Activated T-helper 1 cell treated with anti-CD3 and anti-CD28 coated beads, Interleukin-2, amount 50 U/mL, for 16 hours (primary cell): ENCODE results near the gene MTCP1.

ENCODE experiments used
- DNase-seq, 2 donors: peaks; one replicate each; pipeline ENCODE4 v3.0.0-alpha.2; 2020; ENCODE audit warnings: low read depth in 1 of 2, low spot score in 1 of 2

The MTCP1 gene, protein sequence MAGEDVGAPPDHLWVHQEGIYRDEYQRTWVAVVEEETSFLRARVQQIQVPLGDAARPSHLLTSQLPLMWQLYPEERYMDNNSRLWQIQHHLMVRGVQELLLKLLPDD

DNA sequence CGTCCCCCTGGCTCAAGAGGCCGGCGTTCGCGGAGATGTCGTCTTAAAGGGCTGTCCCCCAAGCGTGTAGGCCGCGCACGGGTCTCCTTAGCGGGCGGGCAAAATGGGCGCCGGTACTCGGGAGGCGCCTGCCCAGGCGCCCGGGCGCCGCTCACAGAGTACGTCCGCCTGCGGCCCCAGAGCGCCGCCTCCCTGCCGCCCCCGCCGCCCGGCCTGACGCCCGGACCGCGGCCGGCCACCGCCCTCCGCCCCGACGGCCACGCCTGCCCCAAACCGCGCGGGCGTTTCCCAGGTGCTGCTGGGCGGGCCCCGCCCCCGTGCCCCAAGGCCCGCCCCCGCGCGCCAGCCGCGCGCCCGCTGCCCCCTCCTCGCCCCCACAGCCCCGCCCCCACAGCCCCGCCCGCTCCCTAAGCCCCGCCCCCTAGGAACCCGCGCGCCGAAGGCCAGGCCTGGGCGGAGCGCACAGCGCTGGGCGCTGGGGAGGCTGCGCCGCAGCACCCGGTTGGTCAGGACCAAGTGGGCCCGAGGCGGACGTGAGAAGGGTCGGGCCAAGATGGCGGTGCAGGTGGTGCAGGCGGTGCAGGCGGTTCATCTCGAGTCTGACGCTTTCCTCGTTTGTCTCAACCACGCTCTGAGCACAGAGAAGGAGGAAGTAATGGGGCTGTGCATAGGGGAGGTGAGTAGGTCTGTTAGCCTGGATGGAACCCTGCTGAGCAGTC, at the start of gene MTCP1, which contains the start of the genes BRCC3 and CMC4:
TSS of gene MTCP1 (minus strand) at position 162 of the 719 bp plus-strand sequence. CDS start 5,126 bp downstream, outside the sequence.
TSS of gene BRCC3 (plus strand) at position 534 of the 719 bp plus-strand sequence. CDS start at position 554, 20 bp downstream.
TSS of gene CMC4 (minus strand) at position 162 of the 719 bp plus-strand sequence. CDS start 7,113 bp downstream, outside the sequence.
- peak; percentile 43 to 68 for DNase-seq

DNA sequence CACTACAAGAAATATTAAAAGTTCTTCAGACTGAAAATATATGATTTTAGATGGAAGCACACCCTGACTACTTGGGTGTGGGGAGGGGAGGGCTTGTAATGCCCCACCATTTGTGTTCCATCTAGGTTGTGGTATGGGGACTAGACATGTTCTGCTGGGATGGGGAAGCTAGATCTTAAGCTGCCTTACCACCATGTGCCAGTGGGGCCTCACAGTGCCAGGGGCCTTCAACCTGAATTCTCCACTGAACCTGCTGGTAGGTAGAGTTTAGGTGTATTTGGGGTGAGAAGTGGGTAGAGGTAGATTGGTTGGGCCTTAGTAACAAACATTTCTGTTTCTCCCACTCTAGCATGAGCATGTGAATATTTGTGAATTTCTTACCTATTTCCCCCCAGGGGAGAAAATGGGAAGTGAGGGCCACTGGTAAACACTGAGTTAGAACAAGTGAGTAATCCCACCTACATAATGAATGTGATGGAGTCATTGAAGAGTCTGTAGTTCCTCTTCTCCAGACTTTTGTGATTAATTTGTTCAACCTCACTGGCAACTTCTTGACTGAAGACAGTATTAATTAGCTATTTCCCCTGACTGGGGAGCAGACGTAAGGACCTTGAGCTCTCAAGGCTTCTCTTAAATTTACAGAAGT, 44.4 kb upstream of the MTCP1 start:
- DNase-seq = no peak

DNA sequence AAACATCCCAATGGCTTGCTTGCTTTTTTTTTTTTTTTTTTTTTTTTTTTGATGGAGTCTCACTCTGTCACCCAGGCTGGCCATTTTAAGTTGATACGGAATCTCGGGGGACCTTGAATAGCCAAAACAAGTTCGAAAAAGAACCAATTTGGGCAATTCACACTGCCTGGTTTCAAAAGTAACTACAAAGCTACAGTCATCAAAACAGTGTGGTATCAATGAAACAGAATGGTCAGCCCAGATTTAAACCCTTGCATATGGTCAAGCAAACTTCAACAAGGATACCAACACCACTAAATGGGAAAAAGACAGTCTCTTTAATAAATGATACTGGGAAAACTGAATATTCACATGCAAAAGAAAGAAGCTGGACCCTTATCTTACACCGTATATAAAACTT, 42.2 kb upstream of the MTCP1 start:
- DNase-seq = no peak

DNA sequence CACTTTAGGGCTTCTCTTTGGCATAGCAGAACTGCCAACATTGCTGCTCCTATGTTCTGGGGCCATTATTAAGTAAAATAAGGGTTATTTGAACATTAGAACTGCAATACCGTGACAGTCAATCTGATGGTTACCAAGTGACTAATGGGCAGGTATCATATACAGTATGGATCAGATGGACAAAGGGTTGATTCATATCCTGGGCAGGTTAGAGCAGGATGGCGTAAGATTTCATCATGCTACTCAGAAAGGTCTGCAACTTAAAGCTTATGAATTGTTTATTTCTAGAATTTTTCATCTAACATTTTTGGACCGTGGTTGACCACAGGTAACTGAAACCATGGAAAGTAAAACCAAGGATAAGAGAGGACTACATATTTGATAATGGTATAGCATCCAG, 41.2 kb upstream of the MTCP1 start:
- DNase-seq = no peak

DNA sequence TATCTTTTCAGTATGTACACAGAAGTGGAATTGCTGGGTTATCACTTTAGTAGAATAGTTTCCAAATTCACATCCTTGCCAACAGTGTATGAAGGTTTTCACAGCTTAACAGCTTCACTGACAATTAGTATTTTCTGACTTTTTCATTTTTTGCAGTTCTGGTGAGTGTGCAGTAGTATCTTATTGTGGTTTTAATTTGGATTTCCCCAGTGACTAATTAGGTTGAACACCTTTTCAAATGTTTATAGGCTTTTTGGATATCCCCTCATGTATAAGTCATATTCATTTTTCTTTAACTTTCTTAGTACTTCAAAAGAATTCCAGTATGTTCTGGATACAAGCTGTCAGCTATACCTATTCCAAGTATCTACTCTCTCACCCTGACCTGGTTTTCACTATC, 37.5 kb upstream of the MTCP1 start:
- no peak for DNase-seq

DNA sequence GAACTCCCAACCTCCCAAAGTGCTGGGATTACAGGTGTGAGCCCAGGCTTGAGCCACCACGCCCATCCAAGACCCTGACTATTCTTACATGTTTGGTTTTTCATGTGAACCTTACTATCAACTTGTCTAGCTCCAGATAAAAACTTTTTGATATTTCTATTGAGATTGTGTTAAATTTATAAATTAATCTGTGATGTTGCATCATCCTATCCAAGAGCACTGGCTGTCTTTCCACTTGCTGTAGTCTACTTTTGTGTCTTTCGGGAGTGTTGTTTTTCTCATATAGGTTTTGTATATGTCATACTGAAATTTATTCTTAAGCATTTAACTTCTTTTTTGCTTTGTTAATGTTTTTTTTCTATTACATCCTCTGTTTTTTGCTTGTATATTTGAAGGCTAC, 35.0 kb upstream of the MTCP1 start:
- no peak for DNase-seq

DNA sequence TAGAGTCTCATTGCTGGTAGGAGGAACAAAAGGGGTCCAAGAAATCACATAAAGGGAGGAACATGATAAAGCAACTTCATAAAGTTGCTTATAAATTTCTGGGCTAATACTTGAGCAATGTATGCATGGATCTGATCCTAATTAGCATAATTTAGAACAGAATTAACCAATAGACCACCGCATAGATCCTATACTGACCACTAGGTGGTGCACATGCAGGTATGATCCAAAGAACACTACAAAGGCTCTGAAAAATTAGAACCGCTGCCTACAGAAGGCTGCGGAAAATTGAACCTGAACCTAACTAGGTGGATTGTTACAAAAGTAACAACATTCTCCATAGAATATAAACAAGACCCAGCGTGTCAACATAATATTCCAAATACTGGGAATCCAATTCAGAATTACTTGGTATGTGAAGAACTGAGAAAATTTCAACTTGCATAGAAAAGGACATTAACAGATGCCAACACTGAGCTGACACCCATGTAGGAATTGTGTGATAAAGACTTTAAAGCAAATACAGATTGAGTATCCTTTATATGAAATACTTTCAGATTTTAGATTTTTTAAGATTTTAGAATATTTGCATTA, 23.6 kb upstream of the MTCP1 start:
- DNase-seq = no peak

DNA sequence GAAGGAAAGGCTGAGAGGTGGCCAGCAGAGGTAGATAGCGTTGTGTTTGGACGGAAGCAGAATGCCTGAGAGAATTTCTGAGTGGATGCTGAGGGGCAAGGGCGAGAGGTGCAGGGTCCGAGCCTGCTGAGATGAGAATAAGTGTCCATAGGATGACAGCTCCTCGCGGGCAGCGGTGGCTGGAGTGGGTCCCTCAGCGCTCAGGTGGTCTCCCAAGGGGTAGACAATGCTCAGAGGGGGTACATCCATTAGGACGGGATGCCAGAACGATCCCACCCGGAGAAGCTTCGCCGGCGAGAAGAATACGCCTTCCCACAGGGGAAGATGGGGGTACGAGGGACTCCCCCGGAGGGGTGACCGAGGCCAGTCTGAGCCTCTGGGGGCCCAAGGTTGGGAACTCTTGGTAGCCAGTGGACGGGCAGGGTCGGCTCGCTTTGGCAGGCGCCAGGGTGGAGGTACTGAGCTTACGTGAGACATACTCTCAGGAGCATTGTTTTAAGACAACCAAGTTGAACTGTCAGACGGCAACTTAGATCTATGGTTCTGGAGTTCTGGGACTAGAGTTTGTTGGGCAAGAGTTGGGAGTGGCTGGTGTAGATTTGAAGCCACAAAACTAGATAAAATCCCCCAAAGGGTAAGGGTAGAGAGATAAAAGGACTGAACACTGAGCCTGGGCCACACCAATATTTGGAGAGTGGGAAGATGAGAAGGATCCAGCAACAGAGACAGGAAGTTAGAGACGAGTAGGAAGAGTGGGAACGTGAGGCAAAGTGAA, 16.2 kb upstream of the MTCP1 start:
- no peak for DNase-seq

DNA sequence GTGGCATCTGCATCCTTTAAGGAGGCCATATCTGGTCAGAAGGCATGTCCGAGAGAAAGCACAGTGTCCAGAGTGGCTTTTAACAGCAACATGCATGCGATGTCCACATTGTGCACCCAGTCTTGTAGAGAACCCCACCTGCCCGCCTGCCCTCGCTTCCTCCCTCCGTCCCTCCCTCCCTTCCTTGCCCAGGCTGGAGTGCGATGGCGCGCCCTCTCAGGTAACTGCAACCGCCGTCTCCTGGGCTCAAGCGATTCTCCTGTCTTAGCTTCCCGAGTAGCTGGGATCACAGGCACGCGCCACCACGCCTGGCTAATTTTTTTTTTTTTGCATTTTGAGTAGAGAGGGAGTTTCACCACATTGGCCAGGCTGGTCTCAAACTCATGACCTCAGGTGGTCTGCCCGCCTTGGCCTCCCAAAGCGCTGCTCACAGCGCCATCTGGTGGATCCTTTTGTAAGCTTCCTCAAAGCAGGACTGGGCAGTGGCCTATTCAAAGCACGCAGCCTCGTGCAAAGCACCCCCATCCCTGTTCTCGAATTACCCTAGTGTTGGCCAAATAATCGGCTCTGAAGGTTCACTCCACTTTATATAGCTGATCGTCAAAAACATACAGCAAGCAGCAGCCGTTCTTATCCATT, 15.4 kb upstream of the MTCP1 start:
- DNase-seq = peak in 1 of 2 donors; percentile 15

DNA sequence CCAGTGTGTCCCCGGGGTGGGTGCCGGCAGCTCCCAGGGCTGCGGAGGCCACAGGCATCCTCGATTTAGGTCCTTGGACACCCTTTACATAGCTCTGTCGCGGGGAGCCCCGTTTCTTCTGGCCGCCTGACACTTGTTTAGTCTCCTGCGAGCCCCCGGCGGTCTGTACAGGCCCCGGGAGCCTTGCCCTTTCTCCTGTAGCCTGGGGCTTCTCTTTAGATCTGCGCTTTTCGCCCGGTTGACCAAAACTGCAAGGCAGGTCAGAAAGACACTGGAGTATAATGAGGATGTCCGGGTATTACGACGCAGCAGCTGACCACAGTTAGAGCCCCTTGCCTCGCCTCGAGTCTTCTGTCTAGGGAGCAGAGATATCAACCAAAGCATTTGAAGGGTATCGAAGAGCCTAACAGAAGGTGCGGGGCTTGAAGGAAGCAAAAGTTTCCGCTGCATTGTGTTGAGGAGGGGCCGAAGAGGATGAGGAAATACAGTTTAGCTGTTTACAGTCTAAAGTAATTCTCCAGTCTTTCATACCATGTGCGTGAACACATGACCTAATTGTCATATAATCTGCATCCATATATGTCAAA, 851 bp upstream of the MTCP1 start:
- DNase-seq = no peak

DNA sequence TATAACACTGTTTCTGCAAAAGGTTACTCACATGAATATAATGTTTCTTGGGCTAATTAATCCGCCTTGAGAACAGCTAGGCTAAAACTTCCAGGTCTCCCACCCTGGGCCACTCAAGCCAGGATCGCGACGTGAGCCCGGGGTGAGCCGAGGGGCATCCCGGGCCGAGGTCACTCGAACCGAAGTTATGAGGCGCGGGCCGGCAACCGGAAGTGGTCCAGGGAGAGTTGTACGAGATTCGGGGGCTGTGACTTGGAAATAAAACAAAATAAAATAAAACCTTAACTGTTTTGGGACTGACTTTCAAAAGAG, 317 bp downstream of the MTCP1 start:
- DNase-seq = no peak

DNA sequence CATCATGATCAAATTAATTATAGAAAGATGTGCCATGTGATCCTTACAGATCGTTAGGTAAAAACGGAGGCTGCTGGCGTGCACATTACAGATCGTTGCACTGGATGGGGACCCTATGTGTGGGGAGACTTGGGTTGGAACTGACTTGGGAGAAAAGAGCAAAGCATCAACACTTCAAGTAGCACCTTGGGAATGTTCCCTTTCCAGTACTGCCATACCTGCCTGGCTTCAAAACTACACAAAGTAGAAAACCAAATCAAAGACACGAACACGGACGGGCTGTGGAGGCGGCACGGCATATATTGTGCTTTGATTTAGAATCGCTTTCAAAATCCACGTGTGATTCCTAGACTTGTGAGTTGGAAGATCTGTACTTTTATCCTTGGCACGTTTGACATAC, 898 bp downstream of the MTCP1 start:
- no peak for DNase-seq

DNA sequence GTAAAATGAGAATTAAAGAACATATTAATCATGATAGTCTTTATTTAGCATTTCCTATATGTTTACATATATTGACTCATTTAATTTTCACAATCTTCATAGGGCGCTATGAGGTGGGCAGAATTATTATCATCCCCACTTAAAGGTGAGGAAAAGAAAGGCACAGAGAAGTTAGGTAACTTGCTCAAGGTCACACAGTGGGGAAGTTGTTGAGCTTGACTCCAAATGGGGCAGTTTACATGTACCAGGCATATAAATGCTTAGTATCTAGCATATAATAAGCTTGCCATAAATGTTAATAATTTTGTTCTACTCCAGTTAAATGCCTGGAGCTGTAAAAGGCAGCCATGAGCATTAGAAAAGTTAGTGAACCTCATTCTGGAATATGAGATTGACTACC, 1.5 kb downstream of the MTCP1 start:
- DNase-seq = no peak

DNA sequence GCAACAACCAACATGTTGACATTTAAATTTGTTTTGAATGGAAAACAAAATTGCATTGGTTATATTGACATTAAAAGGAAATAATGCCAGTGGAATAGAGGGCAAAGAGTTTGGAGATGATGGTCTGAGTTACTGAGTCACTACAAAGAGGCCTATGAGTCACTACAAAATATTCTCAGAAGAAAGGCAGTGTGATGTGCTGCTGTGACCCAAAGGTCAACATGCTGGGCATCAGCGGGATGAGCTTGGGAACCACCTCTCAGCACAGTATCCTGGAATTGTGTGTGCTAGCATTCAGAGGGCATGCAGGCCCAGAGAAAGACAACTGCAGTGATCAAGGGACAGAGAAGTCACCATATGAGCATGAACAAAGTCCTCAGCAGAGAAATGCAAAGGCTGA, 2.8 kb downstream of the MTCP1 start:
- no peak for DNase-seq

DNA sequence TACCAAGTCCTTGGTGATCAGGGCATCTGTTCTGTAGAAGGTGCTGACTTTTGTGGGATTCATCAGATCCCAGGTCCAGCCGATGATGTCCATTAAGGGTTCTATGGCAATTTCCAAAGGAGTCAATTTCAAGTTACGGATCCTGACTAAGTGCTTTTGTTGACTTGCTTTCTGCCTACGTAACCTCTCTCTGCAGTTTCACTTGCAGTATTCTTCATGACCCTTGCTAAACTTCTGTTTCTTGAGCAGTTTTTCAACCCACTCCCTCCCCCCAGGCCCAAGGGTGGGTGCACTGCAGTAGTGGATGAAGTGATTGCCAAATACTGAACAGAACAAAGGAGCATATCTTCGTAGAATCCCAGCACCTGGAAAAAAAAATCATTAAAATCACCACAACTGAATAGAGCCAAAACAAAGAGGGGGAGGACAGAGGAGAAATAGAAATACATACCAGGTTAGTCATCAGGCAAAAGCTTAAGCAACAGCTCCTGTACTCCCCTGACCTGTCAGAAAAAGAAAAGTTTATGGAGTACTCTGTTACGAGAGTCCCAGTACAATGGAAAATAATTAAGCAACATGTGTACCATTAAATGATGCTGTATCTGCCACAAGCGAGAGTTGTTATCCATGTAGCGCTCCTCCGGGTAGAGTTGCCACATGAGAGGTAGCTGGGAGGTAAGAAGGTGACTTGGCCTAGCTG, 5.8 kb downstream of the MTCP1 start:
- no peak for DNase-seq

DNA sequence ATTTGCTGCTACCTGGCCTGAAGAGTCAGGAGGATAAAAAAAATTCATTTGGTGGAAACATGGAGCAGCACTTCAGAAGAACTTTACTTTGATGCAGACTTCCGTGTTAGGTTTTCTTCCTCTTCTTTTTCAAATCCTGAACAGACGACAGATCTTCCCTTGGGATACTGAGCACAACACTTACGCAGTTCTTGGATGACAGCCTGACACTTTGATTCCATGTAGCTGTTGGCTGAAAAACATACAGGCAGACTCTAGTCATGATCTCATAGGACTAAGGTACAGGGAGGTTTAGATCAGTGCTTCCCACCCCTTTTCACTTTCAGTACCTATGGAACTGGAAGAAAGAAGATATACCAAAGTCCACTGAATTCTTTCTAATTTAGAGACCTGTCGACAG, 9.2 kb downstream of the MTCP1 start:
- DNase-seq = no peak

DNA sequence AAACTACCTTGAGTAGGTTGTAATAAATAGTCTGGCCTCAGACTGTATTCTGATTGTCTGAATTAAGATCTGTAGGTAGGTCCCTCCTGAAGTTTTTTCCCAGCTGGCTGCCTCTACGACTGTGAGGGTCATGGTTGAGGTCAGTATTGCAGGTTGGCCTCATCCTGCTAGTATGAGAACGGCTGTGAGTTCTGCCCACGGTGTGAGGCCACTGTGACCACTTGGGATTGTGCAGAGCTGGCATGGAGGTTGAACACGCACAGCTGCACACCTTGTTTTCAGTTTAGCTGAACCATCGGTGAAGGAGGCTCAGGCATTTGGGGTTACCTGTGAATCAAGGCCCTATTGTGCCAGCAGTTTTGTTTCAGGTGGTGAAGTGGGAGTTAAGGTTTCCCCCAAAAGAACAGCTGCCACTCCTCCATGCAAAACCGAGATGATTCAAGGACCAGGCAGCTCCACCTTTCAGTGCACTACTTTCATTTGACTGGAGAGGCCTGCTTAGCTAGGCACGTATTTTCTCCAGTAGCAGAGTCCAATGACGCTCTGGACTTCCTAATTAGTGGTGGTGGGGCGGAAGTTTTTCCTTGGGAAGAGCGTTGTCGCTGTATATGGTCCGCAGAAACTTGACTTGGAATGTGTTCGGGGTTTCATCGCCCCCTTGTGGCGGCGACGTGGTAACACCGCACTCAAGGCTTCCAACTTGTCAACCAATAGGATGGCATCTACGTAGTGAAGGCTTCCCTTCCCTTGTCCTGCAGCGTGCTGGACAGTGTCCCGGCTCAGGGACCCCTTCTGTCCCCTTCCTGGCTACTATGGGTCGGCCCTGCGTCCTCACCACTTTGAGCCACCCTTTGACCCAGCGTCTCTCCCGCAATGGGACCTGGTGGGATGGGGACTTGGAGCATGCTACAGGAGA, 13.8 kb downstream of the MTCP1 start:
- DNase-seq = peak in 1 of 2 donors; percentile 16

DNA sequence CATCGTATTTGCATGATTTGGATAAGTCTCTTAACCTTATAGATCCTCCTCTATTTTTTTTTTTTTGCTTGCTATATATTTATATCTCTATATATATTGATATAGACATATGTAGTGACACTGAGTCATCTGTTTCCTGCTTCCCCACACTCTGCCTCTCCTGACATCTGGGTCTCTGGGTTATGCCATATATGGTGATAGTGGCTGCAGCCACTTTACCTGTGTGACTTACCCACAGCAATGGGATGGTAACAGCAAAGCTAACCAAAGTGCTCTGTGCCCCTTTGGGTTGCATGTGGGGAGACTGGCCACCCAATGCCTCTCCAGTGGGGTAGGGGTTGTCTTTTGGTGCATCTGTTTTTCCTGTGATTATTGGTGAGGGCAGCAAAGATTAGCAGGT, 14.5 kb downstream of the MTCP1 start:
- no peak for DNase-seq

DNA sequence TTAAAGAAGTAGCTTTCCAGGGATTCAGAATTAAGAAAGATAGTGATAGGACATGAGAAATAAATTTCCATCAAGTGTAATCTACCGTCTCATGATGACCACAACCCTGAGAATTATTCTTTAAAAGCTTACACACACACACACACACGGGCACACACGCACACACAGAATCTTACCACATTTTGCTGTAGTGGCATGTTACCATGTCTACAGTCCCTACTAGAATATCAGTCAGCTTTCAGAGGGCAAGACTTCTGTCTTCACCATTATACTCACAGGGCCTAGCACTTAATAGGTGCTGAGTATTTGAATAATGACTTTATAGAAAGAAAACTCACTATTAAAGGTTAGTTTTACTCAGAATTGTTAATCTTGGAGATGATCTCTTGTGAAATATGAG, 15.4 kb downstream of the MTCP1 start:
- no peak for DNase-seq
